ENCODE data around the gene PROM1. TPM values are rescaled to one million over a fixed set of nuclear protein-coding genes. Genes with fewer than 3 reads are reported as not detected.

Gene PROM1
- total and polyA plus RNA-seq, 7 donors: 0.16 to 1.5 (median 0.84) TPM

DNA sequence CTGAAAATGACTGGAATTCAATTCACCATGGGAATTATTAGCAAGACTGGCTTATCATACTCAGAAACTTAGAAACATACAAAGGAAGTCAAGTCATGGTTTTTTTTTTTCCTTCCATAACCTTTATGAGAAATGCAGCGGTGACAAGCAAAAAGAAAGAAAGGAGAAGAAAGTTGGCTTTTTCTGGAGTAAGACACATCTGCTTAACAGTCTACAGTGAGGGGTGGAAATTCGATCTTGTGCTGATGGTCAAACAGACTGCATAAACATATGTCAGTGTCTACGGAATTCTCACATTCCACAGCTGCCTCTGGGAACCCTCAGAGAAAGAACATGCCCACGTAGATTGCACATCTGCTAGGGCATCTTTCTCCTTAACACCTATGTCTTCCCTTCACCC is 54.6 kb downstream of the PROM1 start:
- TF ChIP-seq, protein P1, sequence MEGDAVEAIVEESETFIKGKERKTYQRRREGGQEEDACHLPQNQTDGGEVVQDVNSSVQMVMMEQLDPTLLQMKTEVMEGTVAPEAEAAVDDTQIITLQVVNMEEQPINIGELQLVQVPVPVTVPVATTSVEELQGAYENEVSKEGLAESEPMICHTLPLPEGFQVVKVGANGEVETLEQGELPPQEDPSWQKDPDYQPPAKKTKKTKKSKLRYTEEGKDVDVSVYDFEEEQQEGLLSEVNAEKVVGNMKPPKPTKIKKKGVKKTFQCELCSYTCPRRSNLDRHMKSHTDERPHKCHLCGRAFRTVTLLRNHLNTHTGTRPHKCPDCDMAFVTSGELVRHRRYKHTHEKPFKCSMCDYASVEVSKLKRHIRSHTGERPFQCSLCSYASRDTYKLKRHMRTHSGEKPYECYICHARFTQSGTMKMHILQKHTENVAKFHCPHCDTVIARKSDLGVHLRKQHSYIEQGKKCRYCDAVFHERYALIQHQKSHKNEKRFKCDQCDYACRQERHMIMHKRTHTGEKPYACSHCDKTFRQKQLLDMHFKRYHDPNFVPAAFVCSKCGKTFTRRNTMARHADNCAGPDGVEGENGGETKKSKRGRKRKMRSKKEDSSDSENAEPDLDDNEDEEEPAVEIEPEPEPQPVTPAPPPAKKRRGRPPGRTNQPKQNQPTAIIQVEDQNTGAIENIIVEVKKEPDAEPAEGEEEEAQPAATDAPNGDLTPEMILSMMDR (IDR thresholded peaks at IDR 0.05): no peak

DNA sequence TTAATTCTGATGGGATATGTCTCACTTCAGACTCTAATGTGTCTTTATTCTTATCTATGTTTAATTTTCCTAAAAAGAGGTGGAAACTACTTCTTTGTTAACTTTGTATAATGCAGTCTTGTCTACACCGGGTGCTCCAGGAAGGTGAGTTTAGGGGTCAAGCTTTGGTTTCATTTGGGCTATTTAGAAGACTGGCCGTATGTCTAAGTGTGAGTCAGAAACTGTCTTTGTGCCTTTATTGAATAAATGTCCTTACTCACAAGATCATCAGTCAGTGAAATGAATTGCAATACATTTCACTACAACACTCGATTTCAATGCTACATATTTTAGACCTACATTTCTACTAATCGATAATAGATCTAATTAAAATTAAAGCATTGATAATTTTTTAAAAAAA is 56.2 kb downstream of the PROM1 start:
- Histone ChIP-seq H3K36me3 (ENCODE audit: insufficient read depth in 1 of 2, low read depth in 1 of 2) (no peaks in the 10 kb centered on the region), H3K4me3 (no peak overlapping the region), H3K4me1 (no peaks in the 10 kb centered on the region), H3K27ac (no peak overlapping the region), H3K9me3 (no peaks in the 10 kb centered on the region), H3K27me3 (ENCODE audit: insufficient read depth in 3 of 3, low read length in 2 of 3) (peaks cover 0 to 2% (median 0%) of the 10 kb centered on the region in 3 donors)
- intact Hi-C loops (cut with DNase I): loop anchor here (1.0 to 5.0 kb wide), 5 partner anchors 135 to 237 kb away; no protein-coding TSS in a partner anchor
- no peak for ATAC-seq
- TF ChIP-seq, protein P1 (IDR thresholded peaks at IDR 0.05): no peak
- 88 to 90% (median 89%) methylated on average over 4 of the region's 4 CpGs for WGBS, 3 donors
- DNase-seq: no peak

More for the DNA sequence above, 54.6 kb downstream of the PROM1 start:
- DNase-seq (no peak), ATAC-seq (no peak)
- 26 to 29% (median 27%) methylated on average over 4 of the region's 4 CpGs for WGBS, 3 donors
- Histone ChIP-seq H3K9me3 (no peaks in the 10 kb centered on the region), H3K36me3 (ENCODE audit: insufficient read depth in 1 of 2, low read depth in 1 of 2) (no peaks in the 10 kb centered on the region), H3K27me3 (ENCODE audit: insufficient read depth in 3 of 3, low read length in 2 of 3) (peaks cover 0 to 2% (median 0%) of the 10 kb centered on the region in 3 donors), H3K4me1 (no peaks in the 10 kb centered on the region), H3K4me3 (no peak overlapping the region), H3K27ac (no peak overlapping the region)
- intact Hi-C loops (cut with DNase I): loop anchor here (2.0 to 5.0 kb wide), 3 partner anchors 133 to 168 kb away; no protein-coding TSS in a partner anchor

DNA sequence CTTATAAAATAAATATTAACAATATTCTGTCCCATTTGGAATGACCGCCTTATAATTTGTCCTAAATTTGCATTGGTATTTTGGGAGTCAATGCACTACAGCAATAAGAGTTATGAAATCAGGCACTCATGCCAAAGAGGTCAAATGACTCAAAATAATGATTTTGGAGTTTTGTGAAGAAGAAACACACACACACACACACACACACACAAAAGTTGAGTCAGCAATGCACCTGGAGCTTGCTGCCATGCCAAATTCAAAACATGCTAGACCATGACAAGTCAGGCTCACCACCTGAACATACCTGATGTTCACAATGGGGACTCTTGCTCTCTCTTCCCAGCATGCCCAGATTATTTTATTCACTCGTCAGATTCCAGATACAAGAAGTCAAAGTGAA is 56.7 kb downstream of the PROM1 start:
- intact Hi-C loops (cut with DNase I): loop anchor here (2.0 to 5.0 kb wide), 3 partner anchors 135 to 172 kb away; no protein-coding TSS in a partner anchor
- TF ChIP-seq, protein P1 (IDR thresholded peaks at IDR 0.05): no peak

DNA sequence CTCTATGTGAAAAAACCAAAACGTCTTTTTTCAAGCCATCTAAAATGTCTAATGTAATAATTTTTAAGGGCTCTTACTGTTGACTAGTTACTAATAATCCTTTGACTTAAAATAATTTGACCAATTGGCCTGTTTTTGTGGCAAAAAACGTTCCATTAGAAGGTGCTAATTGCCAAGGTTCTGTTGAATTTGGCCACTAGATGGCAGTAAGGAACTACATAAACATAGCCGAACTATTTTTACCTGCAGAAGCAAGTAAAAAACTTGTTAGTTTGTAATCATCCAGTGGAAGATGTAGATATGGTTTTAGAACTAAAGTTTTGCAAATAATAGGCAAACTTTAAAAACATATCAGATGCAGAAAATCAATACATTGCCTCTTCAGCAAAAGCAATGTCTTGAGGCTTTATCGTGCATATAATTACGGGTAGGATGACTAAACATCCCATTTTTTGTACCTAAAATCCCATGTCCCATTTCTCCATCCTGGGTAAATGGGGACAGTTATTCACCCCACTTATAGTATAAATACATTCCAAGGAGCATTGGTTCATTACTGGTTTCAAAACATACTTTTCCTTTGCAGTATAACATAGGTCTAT is 57.6 kb downstream of the PROM1 start:
- 38 to 40% (median 40%) methylated on average over 5 of the region's 5 CpGs for WGBS, 3 donors
- ATAC-seq: peak in 1 of 4 donors; percentile 71
- no peak overlapping the region for H3K27ac ChIP-seq

More for the DNA sequence above, 56.7 kb downstream of the PROM1 start:
- H3K36me3 ChIP-seq (ENCODE audit: insufficient read depth in 1 of 2, low read depth in 1 of 2): no peaks in the 10 kb centered on the region
- 80 to 85% (median 81%) methylated on average over 2 of the region's 2 CpGs for WGBS, 3 donors
- peaks cover 0 to 2% (median 0%) of the 10 kb centered on the region in 3 donors for H3K27me3 ChIP-seq (ENCODE audit: insufficient read depth in 3 of 3, low read length in 2 of 3)
- H3K27ac ChIP-seq: no peak overlapping the region
- H3K4me1 ChIP-seq: no peaks in the 10 kb centered on the region
- H3K4me3 ChIP-seq: no peak overlapping the region
- H3K9me3 ChIP-seq: no peaks in the 10 kb centered on the region
- ATAC-seq (no peak), DNase-seq (no peak)

More for the DNA sequence above, 57.6 kb downstream of the PROM1 start:
- intact Hi-C loops (cut with DNase I): loop anchor here (2.0 to 5.0 kb wide), 3 partner anchors 136 to 173 kb away; no protein-coding TSS in a partner anchor
- no peaks in the 10 kb centered on the region for H3K4me1 ChIP-seq
- DNase-seq: no peak
- no peaks in the 10 kb centered on the region for H3K36me3 ChIP-seq (ENCODE audit: insufficient read depth in 1 of 2, low read depth in 1 of 2)
- H3K27me3 ChIP-seq (ENCODE audit: insufficient read depth in 3 of 3, low read length in 2 of 3): peaks cover 0 to 2% (median 0%) of the 10 kb centered on the region in 3 donors
- H3K9me3 ChIP-seq: no peaks in the 10 kb centered on the region
- no peak overlapping the region for H3K4me3 ChIP-seq
- TF ChIP-seq, protein P1 (IDR thresholded peaks at IDR 0.05): peak; percentile 93
